T-helper 1 cell treated with Interleukin-12 subunit alpha and Interleukin-12 subunit beta and Interleukin-4 antibody, amounts not matched to agents 30 μg/mL and 1 μg/mL, for 36 hours (primary cell): ENCODE results near the gene UST.
"Not testable (repeated sequence)": the region's sequence is repeated elsewhere in the genome, so short reads cannot be mapped to it uniquely, and the experiment has no call there.

Source experiments
- H3K27ac Mint-ChIP-seq: one replicate; pipeline ENCODE4 v1.8.0; 2021; ENCODE audit warnings: mild to moderate bottlenecking, mixed read lengths
- H3K27me3 Mint-ChIP-seq: one replicate; pipeline ENCODE4 v1.8.0; 2021; ENCODE audit warnings: low read depth, mixed read lengths
- H3K36me3 Mint-ChIP-seq: one replicate; pipeline ENCODE4 v1.8.0; 2021; ENCODE audit warnings: low read depth, mixed read lengths
- H3K4me1 Mint-ChIP-seq: one replicate; pipeline ENCODE4 v1.8.0; 2021; ENCODE audit warnings: low read depth, mixed read lengths
- H3K4me3 Mint-ChIP-seq: one replicate; pipeline ENCODE4 v1.8.0; 2021; ENCODE audit warnings: mild to moderate bottlenecking, moderate library complexity, mixed read lengths
- H3K9me3 Mint-ChIP-seq: one replicate; pipeline ENCODE4 v1.8.0; 2021; ENCODE audit warnings: mixed read lengths

Gene UST

GRCh38 chr6:148912252-148912651 is 165.4 kb downstream of the UST start:
- Mint-ChIP-seq H3K4me1 (no peaks in the 10 kb centered on the region), H3K36me3 (no peaks in the 10 kb centered on the region), H3K27ac (no peak overlapping the region), H3K4me3 (no peak overlapping the region), H3K9me3 (no peaks in the 10 kb centered on the region), H3K27me3 (peaks cover 4% of the 10 kb centered on the region)

- H3K27ac Mint-ChIP-seq: no peak overlapping the region
- no peak overlapping the region for H3K4me3 Mint-ChIP-seq
- H3K9me3 Mint-ChIP-seq: no peaks in the 10 kb centered on the region
- H3K27me3 Mint-ChIP-seq: peaks cover 3% of the 10 kb centered on the region
- no peaks in the 10 kb centered on the region for H3K36me3 Mint-ChIP-seq
- H3K4me1 Mint-ChIP-seq: no peaks in the 10 kb centered on the region
Observed at GRCh38 chr6:148915810-148916209, 169.0 kb downstream of the UST start.

DNA sequence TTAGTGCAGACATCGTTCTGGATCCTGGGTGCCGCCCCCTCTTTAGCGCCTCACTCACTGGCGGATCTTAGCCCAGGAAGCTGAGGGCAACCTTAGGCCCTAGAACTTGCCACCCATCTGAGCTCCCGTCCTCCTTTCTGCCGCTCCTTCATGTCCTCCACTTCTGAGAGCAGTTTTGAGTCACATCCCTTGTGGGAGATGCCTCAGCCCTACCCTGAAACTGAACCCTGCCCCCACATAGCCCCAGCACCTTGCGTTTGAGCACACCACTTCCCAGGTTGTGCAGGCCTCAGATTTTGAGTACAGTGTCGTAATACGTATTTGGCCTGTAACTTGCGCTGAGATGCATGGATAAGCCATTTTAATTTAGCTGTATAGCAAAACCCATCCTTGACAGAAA is 169.7 kb downstream of the UST start:
- not testable (repeated sequence) for H3K9me3 Mint-ChIP-seq, H3K27ac Mint-ChIP-seq, H3K27me3 Mint-ChIP-seq, H3K4me3 Mint-ChIP-seq, H3K4me1 Mint-ChIP-seq, H3K36me3 Mint-ChIP-seq

GRCh38 chr6:148924226-148925012 is 177.6 kb downstream of the UST start:
- Mint-ChIP-seq H3K27ac (no peak overlapping the region), H3K36me3 (no peaks in the 10 kb centered on the region), H3K9me3 (no peaks in the 10 kb centered on the region), H3K4me1 (no peaks in the 10 kb centered on the region), H3K27me3 (peaks cover 24% of the 10 kb centered on the region), H3K4me3 (no peak overlapping the region)

DNA sequence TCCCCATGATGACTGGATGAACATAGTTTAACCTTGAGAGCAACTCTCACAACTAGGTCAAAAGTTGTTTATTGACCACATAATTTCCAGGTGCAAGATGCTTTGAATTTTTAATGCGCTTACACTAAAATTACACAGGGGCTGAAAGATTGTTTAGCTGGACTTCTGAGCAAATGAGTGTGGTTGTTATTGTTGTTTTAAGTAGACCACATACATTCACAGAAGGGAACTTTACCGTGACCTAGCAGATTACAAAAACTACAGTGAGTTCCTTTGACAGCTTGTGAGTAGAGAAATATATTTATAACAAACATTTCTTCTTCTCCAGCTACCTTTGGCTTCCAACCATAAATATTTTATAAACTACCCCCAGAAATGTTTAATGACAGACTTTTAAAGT is 178.9 kb downstream of the UST start:
- Mint-ChIP-seq H3K9me3 (no peaks in the 10 kb centered on the region), H3K27me3 (peaks cover 31% of the 10 kb centered on the region)

GRCh38 chr6:148926478-148926877 is 179.6 kb downstream of the UST start:
- Mint-ChIP-seq H3K4me1 (no peaks in the 10 kb centered on the region), H3K27me3 (peaks cover 39% of the 10 kb centered on the region), H3K9me3 (no peaks in the 10 kb centered on the region), H3K36me3 (no peaks in the 10 kb centered on the region), H3K4me3 (no peak overlapping the region), H3K27ac (no peak overlapping the region)

More for the DNA sequence above, 178.9 kb downstream of the UST start:
- no peak overlapping the region for H3K4me3 Mint-ChIP-seq
- no peak overlapping the region for H3K27ac Mint-ChIP-seq
- H3K4me1 Mint-ChIP-seq: no peaks in the 10 kb centered on the region
- H3K36me3 Mint-ChIP-seq: no peaks in the 10 kb centered on the region

DNA sequence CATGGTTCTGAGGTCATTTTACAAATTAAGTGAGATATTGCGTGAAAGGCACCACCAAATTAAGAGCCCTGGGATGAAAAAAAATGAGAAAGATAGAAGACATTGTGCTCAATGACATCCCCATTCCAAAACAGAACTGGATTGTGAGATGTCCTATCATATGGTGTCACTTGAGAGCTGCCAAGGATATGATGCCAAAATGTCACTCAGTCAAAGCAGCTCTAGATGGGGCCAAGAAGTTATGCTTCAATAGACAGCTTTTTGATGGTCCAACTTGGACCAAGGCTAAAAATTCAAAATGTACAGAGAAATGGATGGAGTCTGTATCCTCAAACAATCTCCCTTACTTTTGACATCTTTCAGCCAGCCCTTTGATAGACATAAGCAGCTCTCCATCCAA is 180.8 kb downstream of the UST start:
- no peak overlapping the region for H3K4me3 Mint-ChIP-seq

GRCh38 chr6:148928811-148929210 is 182.0 kb downstream of the UST start:
- no peaks in the 10 kb centered on the region for H3K36me3 Mint-ChIP-seq
- H3K27me3 Mint-ChIP-seq: peaks cover 47% of the 10 kb centered on the region

More for the DNA sequence above, 180.8 kb downstream of the UST start:
- Mint-ChIP-seq H3K36me3 (no peaks in the 10 kb centered on the region), H3K27me3 (peaks cover 41% of the 10 kb centered on the region), H3K4me1 (no peaks in the 10 kb centered on the region), H3K27ac (no peak overlapping the region), H3K9me3 (no peaks in the 10 kb centered on the region)

GRCh38 chr6:148932208-148932607 is 185.4 kb downstream of the UST start:
- H3K9me3 Mint-ChIP-seq: no peaks in the 10 kb centered on the region
- H3K27ac Mint-ChIP-seq: no peak overlapping the region
- no peaks in the 10 kb centered on the region for H3K36me3 Mint-ChIP-seq
- H3K4me1 Mint-ChIP-seq: no peaks in the 10 kb centered on the region
- peaks cover 60% of the 10 kb centered on the region for H3K27me3 Mint-ChIP-seq
- H3K4me3 Mint-ChIP-seq: no peak overlapping the region

More at GRCh38 chr6:148928811-148929210, 182.0 kb downstream of the UST start:
- H3K4me3 Mint-ChIP-seq: no peak overlapping the region
- no peaks in the 10 kb centered on the region for H3K4me1 Mint-ChIP-seq
- no peaks in the 10 kb centered on the region for H3K9me3 Mint-ChIP-seq
- no peak overlapping the region for H3K27ac Mint-ChIP-seq

GRCh38 chr6:148932731-148933130 is 185.9 kb downstream of the UST start:
- H3K36me3 Mint-ChIP-seq: no peaks in the 10 kb centered on the region

DNA sequence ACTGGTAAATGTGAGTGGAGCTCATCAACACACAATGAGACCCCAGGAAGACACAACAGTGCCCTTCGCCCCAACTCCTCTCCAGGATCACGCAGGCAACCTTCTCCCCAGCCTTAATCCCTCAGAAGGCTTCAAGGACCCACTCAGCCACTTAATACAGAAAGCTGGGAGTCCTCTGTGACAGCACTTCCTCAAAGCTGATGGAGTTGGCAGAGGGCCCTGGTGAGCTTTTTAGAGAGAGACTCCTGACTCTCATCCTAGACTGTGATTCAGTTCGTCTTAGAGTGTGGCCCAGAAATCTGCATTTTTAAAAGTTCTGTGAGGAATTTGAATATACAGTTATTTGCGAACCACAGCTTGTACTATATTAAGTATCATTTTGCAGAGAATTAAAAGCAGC is 187.7 kb downstream of the UST start:
- Mint-ChIP-seq H3K4me3 (no peak overlapping the region), H3K36me3 (no peaks in the 10 kb centered on the region), H3K9me3 (no peaks in the 10 kb centered on the region), H3K27me3 (peaks cover 55% of the 10 kb centered on the region), H3K4me1 (no peaks in the 10 kb centered on the region), H3K27ac (no peak overlapping the region)

More at GRCh38 chr6:148932731-148933130, 185.9 kb downstream of the UST start:
- no peak overlapping the region for H3K4me3 Mint-ChIP-seq
- no peaks in the 10 kb centered on the region for H3K4me1 Mint-ChIP-seq
- H3K27me3 Mint-ChIP-seq: peaks cover 58% of the 10 kb centered on the region
- H3K27ac Mint-ChIP-seq: no peak overlapping the region
- no peaks in the 10 kb centered on the region for H3K9me3 Mint-ChIP-seq

- H3K4me3 Mint-ChIP-seq: no peak overlapping the region
- H3K27me3 Mint-ChIP-seq: peaks cover 58% of the 10 kb centered on the region
- no peaks in the 10 kb centered on the region for H3K36me3 Mint-ChIP-seq
- no peaks in the 10 kb centered on the region for H3K4me1 Mint-ChIP-seq
- H3K9me3 Mint-ChIP-seq: no peaks in the 10 kb centered on the region
- H3K27ac Mint-ChIP-seq: no peak overlapping the region
Observed at GRCh38 chr6:148934961-148935360, 188.1 kb downstream of the UST start.

DNA sequence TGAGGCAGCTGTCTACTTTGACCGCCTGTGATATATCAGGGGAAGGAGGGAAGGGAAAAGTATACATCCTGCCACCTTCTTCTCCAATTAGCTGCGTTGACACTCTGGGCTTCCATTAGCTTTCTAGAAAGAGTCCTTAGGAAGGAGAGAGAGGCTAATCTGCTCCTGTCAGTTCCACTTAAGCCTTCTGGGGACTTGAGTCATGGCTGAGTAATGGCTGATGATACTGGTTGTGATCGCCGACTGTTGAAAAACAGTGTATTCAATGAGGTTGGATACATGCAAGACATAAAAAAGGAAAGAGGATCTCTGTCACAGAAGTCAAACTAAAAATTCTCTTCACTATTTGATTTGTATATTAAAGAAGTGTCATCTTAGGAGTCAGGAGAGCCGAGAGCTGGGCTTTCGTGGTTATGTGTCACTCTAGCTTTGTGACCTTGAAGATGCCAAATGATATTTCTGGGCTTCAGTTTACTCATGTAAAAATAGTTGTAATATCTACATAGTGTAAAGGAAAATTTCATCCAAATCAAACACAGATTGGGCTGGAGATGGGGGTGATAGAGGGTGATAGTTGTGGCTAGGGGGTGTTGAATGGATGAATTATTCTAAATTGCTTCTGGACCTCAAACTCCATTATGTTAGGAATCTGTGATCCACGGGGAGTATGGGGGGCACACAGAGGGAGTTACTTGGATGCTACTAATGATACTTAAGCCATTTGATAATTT is 189.0 kb downstream of the UST start:
- no peaks in the 10 kb centered on the region for H3K36me3 Mint-ChIP-seq
- H3K4me3 Mint-ChIP-seq: no peak overlapping the region
- H3K27me3 Mint-ChIP-seq: peaks cover 49% of the 10 kb centered on the region
- H3K4me1 Mint-ChIP-seq: no peaks in the 10 kb centered on the region
- no peaks in the 10 kb centered on the region for H3K9me3 Mint-ChIP-seq
- no peak overlapping the region for H3K27ac Mint-ChIP-seq

DNA sequence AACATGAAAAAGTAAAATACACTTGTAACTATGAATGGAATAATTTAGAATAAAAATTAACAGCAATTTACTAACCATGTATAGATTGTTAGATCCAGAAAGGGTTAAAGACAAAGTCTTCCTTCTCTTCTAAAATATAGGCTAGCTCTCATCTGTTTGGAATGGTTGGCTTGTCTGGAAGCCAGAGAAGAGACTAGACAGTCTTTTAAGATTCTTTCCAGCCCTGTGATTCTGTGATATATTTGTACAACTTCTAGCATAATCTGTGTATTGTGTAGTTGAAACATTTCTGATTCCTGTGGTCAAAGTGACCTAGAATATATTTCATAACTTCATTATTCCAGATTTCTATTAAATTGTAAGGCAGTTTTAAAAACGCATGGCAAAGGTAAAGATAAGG is 196.6 kb downstream of the UST start:
- Mint-ChIP-seq H3K36me3 (no peaks in the 10 kb centered on the region), H3K4me3 (no peak overlapping the region), H3K27ac (no peak overlapping the region), H3K4me1 (no peaks in the 10 kb centered on the region), H3K27me3 (peaks cover 36% of the 10 kb centered on the region), H3K9me3 (no peaks in the 10 kb centered on the region)

DNA sequence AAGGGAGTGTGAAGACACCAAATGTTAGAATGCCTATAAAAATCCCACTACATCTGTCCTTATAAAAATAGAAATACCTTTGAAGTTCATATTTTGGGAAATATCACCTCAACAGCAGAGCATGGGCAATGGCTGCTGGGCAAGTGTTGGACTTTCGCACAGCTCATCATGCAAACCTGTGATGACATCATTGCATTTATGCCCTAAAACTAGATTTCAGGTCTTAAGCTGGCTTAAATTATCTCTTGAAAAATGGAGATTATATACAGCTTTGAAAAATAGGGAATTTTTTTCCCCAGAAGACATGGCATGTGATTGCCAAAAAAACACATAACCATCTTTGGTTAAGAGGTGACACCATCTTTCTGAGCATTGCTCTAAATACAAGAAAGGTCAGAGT is 197.8 kb downstream of the UST start:
- H3K9me3 Mint-ChIP-seq: no peaks in the 10 kb centered on the region
- H3K27me3 Mint-ChIP-seq: peaks cover 30% of the 10 kb centered on the region
- no peaks in the 10 kb centered on the region for H3K4me1 Mint-ChIP-seq
- H3K4me3 Mint-ChIP-seq: no peak overlapping the region
- no peaks in the 10 kb centered on the region for H3K36me3 Mint-ChIP-seq
- H3K27ac Mint-ChIP-seq: no peak overlapping the region
